Stimulated activated CD8-positive, alpha-beta memory T cell treated with anti-CD3 and anti-CD28 coated beads, Interleukin-4, amount 100 ng/mL, for 24 hours (primary cell): ENCODE data around the gene SLC7A5.

ENCODE experiments used
- DNase-seq: peaks from one replicate; pipeline ENCODE4 v3.0.0-alpha.2; 2020; ENCODE audit warnings: low read depth

Gene SLC7A5

DNA sequence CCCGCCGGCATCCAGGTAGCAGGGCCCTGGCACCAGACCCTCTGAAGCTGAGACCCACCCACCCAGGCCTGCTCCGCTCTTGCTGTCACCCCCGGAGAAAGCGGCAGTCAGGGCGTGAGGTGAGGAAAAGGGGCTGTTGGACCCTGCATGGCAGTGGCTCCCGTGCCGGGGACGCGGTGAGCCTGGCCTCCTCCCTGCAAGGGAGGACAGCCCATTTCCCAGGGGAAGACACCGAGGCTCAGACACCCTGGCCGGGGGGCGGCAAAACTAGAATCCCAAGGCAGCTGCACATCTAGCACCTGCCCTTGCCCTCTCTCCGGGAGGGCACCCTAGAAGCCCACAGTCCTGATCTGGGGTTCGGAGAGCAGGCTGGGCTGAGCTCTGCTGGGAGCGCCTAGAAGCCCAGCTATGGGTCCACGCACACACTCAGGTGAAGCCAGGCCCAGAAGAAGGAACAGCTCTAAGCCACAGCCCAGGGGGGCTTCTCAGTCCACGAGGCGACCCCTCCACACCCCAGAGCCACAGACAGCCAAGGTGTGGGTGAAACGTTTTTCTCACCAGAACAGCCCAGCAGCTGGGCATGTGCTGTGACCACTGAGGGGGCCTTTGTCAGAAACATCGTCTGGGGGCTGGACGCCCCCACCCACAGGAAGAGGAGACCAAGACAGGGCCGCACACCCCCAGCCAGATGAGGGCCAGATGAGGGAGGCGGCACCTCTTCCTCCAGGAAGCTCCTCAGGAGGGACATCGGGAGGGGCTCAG is 22.4 kb downstream of the SLC7A5 start:
- no peak for DNase-seq

DNA sequence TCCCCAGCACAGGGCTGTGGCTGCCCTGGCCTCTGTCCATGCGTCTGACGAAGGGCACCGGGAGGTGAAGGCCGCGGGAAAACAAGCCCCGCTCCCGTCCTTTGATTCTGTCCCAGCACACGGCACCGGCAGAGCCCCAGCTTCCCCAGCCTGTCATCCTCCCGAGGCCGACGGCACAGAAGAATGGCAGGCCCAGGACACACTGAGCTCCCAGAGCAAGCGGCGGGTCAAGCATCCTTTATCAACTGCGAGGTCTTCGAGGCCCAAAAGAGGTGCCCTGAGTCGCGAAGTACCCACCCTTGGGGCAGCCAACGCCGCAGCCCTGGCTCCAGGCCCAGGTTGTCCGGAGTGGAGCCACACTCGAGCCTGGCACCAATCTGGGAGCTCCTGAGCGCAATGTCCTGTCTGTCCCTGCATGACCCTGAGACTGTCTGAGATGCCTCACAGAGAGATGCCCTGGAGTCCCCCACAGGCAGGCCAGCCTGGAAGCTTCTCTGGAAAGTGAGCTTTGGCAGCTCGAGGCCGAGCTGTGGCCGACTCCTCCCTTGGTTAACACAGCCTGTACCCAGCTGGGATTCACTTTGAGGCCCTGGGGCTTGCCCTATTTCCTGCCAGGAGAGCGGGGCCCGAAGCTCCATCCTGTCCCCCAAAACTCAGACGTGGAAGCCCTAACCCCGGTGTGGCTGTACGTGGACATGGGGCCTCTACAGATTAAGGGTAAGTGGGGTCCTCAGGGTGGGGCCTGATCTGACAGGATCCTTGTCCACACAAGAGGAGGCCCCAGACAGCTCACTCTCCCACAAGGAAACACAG is 23.3 kb downstream of the SLC7A5 start:
- DNase-seq: no peak

DNA sequence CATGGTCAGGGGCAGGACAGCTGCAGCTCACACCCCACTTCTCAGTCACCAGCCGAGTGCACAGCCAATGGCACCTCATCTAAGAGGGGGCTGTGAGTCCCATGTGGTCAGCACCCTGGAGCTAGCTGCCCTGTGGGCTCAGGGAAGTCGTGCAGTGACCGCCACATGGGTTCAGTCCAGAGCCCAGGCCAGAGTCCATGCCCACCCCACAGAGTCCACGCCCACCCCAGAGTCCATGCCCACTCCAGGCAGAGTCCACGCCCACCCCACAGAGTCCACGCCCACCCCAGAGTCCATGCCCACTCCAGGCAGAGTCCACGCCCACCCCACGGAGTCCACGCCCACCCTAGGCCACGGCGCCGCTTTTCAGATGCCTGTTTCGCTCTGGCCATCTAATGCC is 24.1 kb downstream of the SLC7A5 start:
- DNase-seq: no peak

DNA sequence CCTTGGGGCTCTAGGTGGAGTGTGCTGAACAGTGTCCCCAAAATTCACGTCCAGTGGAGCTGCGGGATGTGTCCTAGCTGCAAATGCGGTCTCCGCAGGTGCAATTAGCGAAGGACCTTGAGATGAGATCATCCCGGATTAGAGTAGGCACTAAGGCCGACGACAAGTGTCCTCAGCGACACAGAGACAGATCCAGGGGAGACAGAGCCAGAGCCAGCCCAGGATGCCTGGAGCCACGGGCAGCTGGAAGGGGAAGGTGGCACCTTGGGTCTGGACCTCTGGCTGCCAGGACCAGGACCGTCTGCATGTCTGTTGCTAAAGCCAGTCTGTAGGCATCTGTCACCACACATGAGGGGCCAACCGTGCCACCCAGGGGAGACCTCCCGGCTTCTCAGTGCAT is 24.5 kb downstream of the SLC7A5 start:
- DNase-seq: no peak

DNA sequence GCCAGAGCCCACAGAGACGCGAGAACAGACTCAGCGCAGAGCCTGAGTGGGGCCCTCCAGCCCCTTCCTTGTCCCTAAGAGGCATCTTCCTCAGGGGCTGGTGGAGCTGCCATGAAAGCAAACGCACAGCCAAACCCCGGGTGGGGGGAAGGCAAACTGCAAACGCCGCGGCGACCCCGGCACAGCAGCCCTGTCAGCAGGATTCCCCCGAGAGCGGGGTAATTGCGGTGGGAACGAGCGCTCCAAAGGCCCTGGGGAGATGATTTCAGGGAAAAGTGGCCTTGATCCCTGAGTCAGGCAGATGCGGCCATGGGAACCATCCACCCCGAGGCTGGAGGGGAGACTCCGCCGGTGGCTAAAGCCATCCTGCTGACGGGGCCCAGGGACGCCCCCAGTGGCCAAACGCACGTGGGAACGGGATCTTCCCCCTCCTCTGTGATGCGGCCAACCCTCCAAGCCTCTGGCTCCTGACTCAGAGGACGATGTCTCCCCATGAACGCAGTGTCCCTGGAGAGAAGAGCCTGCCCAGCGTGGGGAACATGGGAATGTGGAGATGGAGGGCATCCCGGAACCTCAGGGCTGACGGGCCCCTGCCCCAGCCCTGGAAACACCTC is 25.1 kb downstream of the SLC7A5 start:
- no peak for DNase-seq

DNA sequence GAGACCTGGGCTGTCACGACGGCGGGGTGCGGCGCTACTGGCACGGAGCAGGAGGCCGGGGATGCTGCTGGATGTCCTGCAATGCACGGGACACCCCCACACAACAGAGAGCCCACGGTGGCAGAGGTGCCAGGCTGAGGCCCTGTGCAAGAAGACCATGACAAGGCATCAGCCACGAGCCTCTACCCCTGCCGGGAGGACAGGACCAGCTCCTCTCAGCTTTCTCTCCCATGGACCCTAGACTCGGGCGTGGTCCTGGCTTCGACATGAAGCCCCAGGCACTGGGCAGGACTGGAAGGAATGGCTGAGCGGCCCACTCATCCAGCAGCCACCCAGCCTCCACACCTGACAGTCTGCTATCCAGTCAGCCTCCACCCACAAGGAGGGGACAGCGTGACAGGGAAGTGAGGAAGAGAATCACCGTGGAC is 25.6 kb downstream of the SLC7A5 start:
- no peak for DNase-seq

DNA sequence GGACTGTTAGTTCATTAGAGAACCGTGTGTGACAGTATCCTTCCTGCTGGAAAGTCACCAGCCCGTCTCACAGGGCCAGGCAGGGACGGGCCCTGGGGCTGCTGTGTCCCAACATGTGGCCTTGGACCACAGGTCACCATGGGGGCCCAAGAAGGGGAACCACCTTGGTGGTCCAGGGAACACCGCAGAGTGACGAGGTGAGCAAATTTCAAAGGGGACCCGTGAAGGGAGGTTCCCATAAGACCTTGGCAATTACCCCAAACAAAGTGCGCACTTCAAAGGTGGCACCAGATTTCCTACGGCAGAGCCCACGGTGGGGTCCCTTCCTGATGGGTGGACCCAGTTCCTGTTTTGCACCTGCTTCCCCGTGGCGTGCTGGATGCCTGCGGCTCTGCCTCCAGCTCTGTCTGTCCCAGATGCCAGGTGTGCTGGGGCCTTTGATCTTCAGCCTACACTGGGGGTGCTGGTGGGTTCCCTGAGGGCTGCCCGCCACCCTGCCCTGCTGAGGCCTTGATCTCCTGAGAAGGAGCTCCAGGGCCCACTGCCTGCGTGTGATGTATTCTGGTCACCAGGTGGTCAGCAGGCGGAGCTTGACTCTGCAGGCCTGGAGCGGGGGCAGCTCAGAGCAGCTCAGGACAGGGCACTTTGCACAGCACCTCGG is 27.0 kb downstream of the SLC7A5 start:
- DNase-seq: no peak

DNA sequence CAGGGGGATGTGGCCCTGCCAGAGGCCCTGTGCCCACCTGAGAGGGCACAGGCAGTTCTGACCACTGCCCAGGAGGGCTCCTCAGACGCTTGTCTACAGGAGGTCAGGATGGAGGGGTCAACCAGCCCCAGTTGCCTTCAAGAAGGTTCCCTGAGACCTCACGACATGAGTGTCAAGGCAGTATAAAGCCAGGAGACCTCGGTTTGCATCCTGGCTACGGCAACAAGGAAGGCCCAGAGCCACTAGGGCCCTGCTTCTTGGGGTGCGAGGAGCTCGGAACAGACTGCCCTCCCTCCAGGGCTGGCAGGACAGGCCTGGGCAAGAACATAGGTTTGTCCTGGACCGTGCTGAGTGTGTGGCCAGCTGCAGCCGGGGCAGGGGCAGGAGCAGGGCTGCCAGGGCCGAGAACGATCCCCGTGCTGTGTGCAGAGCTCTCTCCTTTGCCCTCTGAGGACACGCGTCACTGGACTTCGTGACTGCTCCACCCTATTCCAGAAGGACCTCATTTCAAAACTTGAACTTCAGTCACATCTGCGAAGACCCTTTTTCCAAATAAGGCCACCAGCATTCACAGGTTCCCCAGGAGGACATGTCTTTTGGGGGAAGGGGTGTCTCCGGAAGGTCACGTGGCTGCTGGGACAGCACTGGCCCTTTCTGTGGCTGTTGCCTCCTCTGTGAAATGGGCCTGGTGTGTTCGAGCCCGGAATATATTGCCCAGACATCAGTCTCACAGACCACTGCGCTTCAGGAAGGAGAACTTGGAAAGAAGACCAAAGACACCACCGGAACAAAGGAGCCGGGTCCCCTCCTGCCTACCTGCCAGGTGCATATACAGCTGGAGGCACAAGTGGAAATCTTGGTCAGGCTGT is 27.7 kb downstream of the SLC7A5 start:
- no peak for DNase-seq

DNA sequence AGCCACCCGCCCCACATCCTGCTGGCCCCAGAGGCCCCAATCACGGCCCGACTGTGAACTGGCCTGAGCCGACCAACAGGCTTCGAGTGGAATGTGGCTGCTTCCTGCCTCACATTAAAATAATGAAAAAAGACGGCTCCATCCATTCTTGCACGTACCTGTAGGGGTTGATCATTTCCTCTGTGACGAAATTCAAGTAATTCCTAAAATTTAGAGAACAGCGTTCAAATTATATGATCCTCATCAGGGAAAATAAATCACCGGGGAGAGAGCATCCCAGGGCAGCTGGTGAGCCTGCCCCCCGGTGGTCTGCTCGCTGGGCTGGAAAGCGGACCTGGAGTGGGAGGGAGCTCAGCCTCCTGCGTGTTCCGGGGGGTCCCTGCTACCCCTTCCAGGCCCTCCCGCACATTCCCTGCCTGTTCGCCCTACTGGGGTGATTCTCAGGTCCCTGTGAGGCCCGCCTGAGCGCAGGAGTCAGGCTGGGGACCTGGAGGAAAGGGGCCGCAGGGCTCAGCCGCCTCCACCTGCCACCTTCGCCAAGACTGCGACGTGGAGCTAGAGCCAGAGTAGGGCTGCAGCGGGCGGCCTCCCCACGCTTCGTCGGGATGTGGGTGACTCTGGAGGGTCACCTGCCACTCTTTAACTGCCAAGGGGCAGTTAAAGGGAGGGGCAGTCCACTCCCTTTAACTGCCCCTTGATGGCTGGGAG is 28.9 kb downstream of the SLC7A5 start:
- no peak for DNase-seq

DNA sequence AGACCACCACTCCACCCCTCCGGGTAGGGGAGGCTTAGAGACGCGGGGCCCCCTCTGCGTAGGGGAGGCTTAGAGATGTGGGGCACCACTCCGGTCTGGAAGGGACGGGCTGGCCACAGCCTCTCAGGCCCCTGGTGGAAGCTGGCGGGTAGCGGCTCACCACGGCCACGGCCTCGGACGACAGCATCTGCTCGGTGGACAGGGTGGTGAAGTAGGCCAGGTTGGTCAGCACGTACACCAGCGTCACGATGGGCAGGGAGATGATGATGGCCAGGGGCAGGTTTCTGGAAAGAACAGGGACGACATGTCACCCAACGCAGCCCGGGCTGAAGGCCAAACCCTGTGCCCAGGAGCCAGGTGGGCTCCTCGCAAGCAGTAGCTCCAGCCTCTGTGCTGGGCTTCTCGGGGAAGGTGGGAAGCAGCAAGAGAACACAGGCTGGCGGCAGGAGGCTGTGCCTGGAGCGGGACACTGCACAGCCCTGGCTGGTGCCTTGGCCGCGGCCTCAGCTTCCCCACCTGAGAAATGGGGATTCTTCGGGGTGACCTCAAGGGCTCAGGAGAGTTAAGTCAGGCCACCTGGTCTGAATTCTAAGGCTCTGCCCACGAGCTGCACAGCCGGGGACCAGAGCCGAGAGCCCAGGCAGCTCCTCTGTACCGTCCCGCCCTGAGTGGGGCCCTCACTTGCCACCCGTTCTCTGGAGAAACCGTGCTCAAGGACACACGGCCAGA is 29.6 kb downstream of the SLC7A5 start:
- DNase-seq: no peak

DNA sequence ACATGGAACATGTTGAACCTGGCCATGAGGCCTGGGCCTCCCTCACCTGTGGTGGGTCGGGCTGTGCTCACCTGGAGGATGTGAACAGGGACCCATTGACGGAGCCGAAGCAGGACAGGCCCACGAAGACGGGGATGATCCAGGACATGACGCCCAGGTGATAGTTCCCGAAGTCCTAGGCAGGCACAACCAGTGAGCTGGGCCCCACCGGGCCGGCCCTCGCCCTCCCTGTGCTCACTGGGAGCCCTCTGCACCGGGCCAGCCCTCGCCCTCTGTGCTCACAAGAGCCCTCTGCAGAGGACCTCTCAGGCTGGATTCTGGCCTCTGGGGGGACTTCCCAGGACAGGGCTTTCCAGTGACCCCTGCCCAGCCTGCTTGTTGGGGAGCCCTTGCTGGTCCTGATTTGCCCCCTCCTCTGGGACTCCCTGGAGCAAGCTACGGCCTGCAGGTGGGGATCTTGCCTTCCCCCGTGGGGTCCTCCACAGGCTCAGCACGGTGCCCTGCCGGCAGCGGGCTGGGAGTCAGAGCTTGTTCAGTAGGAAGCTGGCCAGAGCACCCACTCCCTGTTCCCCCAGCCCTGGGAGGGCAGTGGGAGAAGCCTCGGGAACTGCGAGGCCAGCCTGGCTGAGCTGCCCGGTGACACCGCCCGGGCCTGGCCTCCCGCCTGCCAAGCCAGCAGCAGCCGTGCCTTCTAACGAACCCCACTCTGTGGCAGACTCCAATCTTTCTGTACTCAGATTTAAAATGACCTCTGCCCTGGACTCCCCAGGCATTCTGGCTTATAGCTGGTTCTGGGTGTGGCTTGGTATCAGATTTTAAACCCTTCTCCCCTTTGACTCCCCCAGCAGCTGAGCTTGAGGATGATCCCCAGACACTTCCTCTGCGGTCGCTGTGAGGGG is 30.4 kb downstream of the SLC7A5 start:
- no peak for DNase-seq

DNA sequence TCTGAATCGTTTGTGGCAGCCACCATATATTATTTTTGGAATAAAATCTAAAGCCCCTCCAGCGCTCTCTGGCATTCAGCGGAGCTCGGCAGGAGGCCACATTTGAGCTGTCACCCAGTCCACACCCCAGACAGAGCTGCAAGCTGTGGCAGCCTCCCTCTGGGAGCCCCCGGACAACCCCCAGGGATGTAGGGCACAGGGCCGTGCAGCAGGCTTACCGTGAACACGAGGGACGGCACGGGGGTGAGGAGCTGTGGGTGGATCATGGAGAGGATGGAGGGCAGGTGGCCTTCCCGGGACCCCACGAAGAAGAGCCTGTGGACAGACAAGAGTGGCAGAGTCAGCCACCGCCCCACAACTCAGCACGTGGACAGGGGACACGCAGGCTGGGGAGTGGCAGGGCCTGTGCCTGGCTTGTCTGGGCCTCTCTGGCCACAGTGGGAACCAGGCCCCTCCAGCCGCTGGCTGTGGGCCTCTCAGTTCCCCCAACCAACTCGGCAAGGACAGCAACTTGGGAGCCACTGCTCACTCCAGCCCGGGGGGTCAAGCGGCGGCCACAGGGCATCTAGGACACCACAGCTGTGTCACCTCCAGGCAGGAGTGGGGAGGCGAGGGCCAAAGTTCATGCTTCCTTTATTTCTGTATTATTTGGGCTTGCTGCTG is 31.5 kb downstream of the SLC7A5 start:
- DNase-seq: no peak

DNA sequence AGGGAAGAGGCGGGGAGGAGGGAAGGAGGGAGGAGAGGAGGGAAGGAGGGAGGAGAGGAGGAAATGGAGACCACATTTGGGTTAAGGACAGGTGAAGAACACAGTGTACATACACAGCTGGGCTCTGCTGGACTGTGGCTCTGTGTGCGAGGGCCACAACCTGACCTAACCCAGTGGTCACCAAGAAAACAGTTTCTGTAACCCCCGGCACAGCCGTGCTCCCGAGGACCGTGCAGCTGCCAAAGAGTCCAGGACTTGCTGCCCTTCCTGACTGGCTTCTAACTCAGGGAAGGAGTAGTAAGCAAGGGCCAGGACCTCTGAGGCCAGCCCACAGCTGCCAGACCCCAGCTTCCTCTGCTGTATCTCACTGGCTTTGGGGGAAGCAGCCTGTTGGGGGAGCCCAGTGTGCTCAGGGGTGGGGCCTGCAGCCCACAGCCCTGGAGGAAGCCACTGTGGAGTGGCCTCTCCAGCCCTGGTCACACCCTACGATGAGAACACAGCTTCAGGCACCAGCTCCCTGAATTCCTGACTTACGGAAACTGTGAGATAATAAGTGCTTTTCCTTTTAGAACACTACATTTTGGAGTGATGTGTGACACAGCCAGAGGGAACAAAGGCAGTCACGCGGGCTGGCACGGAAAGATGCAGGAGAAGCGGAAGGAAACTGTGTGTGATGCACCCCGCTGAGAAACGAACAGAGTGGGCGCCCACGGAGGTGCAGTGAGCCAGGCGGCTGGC is 32.3 kb downstream of the SLC7A5 start:
- DNase-seq: no peak

DNA sequence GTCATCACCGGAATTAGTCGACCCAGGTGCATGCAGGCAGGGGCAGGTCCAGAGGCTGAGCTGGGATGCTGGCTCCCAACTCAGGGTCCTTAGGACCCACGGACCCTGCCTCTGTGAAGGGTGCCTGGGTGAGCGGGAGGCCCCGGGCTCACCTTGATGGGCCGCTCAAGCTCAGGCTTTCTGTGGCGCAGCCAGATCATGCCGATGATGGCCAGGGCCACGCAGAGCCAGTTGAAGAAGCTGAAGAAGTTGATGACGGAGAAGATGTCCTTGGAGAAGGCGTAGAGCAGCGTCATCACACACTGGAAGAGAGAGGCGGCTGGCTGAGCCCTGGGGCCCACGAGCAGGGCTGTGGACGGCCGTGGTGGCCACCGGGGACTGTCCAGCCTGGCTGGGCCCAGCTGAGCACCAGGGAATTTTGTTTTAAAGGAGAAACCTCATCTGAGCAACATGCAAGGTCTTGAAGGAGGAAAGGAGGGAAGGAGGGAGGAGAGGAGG is 32.9 kb downstream of the SLC7A5 start:
- DNase-seq: no peak

DNA sequence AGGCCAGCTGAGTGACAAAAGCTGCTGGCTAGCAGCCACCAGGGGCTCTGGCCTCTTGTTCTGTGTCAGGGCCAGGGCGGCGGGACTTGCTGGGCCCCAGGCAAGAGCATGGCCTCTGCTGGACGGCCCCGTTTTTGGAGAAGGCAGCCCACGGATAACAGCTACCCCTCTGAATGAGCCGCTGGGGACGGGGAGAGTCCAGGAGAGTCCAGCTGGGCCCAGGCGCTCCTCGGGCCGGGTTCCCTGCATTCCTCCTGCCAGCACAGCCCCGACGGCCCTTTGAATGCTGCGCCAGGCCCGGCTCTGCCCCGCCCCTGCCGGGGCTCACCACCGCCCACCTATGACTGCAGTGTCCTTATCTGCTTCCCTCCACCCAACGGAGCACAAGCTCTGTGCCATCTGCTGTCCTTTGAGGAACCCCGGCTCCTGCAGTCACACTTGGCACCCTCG is 33.4 kb downstream of the SLC7A5 start:
- DNase-seq: no peak

DNA sequence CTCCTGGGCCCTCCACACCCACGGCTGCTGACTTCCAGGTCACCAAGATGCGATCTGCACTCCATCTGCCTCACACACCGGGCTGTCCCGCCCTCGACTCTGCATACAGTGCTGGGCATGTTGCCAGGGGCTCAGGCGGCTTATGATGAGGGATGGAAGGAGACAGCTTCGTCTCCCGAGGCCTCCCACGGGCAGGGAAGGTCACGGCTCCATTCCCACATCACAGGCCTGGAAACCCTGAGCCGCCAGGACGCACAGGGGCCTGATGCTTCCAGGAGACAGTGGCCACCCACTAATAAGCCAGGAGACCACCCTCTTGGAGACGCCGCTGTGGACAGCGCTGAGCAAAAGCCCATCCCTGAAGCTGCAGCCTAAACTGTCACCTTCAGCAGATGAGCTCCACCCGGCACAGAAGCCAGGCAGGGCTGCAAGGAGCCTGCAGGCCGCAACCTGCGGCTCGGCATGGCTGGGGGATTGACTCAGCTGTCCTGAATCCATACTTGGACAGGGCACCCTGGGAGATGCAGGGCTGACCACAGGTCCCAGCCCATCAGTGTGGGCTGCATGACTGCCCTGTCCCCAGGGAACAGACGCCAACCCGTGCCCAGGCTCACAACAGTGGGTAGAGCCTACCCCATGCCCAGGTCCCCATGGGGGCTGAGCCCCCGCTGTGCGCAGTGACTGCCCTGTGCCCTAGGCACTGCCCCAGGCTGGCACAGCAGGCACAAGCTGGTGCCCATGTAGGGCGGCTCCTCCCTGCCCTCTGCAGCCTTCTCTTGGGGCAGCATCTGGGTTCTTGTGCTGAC is 34.4 kb downstream of the SLC7A5 start:
- DNase-seq: no peak
